Osteoblast (primary cell): ENCODE data around the gene UBR3. TPM values are rescaled to one million over a fixed set of nuclear protein-coding genes. Genes with fewer than 3 reads are reported as not detected.
"Not testable (repeated sequence)": the region's sequence is repeated elsewhere in the genome, so short reads cannot be mapped to it uniquely, and the experiment has no call there.

Source experiments
- DNase-seq: peaks from one replicate; pipeline ENCODE4 v3.0.0; 2011; ENCODE audit warnings: low spot score, mixed read lengths; ENCODE audit not compliant: insufficient read length; ENCODE audit errors: missing footprints
- H2AFZ ChIP-seq: 2 replicates; pipeline ENCODE4 v1.6.0; 2011; ENCODE audit warnings: mild to moderate bottlenecking, low read length
- H3K27ac ChIP-seq: 2 replicates; pipeline ENCODE4 v1.5.1; 2011; ENCODE audit warnings: mild to moderate bottlenecking, low read depth, low read length, moderate library complexity
- H3K27me3 ChIP-seq: 2 replicates; pipeline ENCODE4 v1.6.0; 2012; ENCODE audit warnings: mild to moderate bottlenecking, control low read depth, inconsistent platforms, low read length, moderate library complexity; ENCODE audit not compliant: insufficient read depth
- H3K36me3 ChIP-seq: 2 replicates; pipeline ENCODE4 v1.5.1; 2011; ENCODE audit warnings: mild to moderate bottlenecking, low read length, control low read depth, moderate library complexity; ENCODE audit not compliant: insufficient read depth
- H3K4me1 ChIP-seq: 2 replicates; pipeline ENCODE4 v1.5.1; 2011; ENCODE audit warnings: mild to moderate bottlenecking, low read length, control low read depth, moderate library complexity; ENCODE audit not compliant: insufficient read depth
- H3K4me2 ChIP-seq: 2 replicates; pipeline ENCODE4 v1.6.0; 2011; ENCODE audit warnings: mild to moderate bottlenecking, low read length; ENCODE audit not compliant: insufficient read depth
- H3K4me3 ChIP-seq: fragments of 200-600 bp; sonication (generic); 3 replicates; pipeline ENCODE4 v1.5.1; 2012; ENCODE audit warnings: mild to moderate bottlenecking, low read length, inconsistent platforms; ENCODE audit not compliant: insufficient read depth
- H3K79me2 ChIP-seq: 2 replicates; pipeline ENCODE4 v1.6.0; 2012; ENCODE audit warnings: mild to moderate bottlenecking, low read length, control low read depth, inconsistent platforms; ENCODE audit not compliant: insufficient read depth
- H3K9me3 ChIP-seq: 2 replicates; pipeline ENCODE4 v1.5.1; 2011; ENCODE audit warnings: low read depth, low read length, control low read depth
- H4K20me1 ChIP-seq: 2 replicates; pipeline ENCODE4 v1.6.0; 2012; ENCODE audit warnings: mild to moderate bottlenecking, low read length, control low read depth; ENCODE audit not compliant: insufficient read depth
- CTCF ChIP-seq: IDR thresholded peaks from 2 replicates; pipeline ENCODE4 v1.5.1; 2011; ENCODE audit warnings: mild to moderate bottlenecking, low read depth, low read length, moderate library complexity; ENCODE audit errors: extremely low read depth
- small RNA-seq: library from RNA; depleted of rRNA; stranded (forward); fragments of <200 nt; gene quantifications from one replicate; pipeline ENCODE3, GENCODE V24; 2012
- total RNA-seq: library from RNA; depleted of rRNA; stranded (reverse); fragments of >200 nt; gene quantifications from 2 replicates; pipeline ENCODE4 v1.2.3, GENCODE V29; 2012

Gene UBR3
- total RNA-seq, 1 donor = 42.7 TPM

DNA sequence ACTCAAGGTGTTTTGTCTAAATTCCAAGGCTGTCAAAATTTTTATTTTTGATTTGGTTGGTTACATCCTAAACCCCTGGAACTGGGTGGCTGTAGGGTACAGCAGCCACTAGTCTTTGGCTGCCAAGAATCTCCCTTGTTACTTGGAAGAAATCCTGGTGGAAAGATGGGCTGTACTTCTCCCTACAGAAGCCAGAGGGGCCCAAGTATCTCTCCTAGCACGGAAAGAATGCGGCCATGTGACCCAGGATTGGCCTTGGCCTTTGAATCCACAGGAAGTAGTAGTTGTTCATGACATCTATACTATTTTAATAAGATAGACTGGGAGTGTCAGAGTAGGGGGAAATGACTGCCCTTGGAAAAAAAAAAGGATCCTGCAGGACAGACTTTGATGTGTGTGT lies 296.3 kb downstream of the UBR3 start:
- no peaks in the 10 kb centered on the region for H3K4me1 ChIP-seq
- no peaks in the 10 kb centered on the region for H4K20me1 ChIP-seq
- DNase-seq = no peak
- H3K27ac ChIP-seq = no peak overlapping the region
- no peak overlapping the region for H2AFZ ChIP-seq
- H3K4me3 ChIP-seq = no peak overlapping the region
- no peaks in the 10 kb centered on the region for H3K79me2 ChIP-seq
- H3K36me3 ChIP-seq = no peaks in the 10 kb centered on the region
- H3K4me2 ChIP-seq = no peak overlapping the region
- peaks cover 2% of the 10 kb centered on the region for H3K27me3 ChIP-seq
- TF ChIP-seq CTCF = no peak
- no peaks in the 10 kb centered on the region for H3K9me3 ChIP-seq

- not testable (repeated sequence) for DNase-seq
These were observed 299.0 kb downstream of the UBR3 start for GRCh38 chr2:170126138-170126728.

More at GRCh38 chr2:170126138-170126728, 299.0 kb downstream of the UBR3 start:
- not testable (repeated sequence) for H3K36me3 ChIP-seq, H3K4me2 ChIP-seq, H3K9me3 ChIP-seq, H3K79me2 ChIP-seq, H2AFZ ChIP-seq, H3K27me3 ChIP-seq, H3K4me3 ChIP-seq, H3K4me1 ChIP-seq, H3K27ac ChIP-seq, H4K20me1 ChIP-seq

Small RNA genes within 50 kb of the gene (small RNA-seq; reads per million reads assigned to genes)
- gene RNU6-1006P = not detected

Other genes starting within 250 kb of the UBR3 start
- gene PPIG, start 243.1 kb upstream of the UBR3 start, total RNA-seq = 23.3 and 25.3 TPM in 2 replicates
- under 0.01 and 0.36 TPM in 2 replicates for gene CFAP210, start 133.0 kb upstream of the UBR3 start, total RNA-seq
- 3.6 and 5.0 TPM in 2 replicates for gene PHOSPHO2, start 133.0 kb upstream of the UBR3 start, total RNA-seq
- 0.29 and 0.72 TPM in 2 replicates for gene KLHL23, start 93.6 kb upstream of the UBR3 start, total RNA-seq
- gene SSB, start 28.6 kb upstream of the UBR3 start, total RNA-seq = 82.2 and 94.1 TPM in 2 replicates
- 39.8 and 44.2 TPM in 2 replicates for gene METTL5, start 2.5 kb upstream of the UBR3 start, total RNA-seq